BLaER1 (cell line): ENCODE measurements around the gene PAK3.

Experiments used
- H3K27ac ChIP-seq: shearing (Covaris generic); formaldehyde crosslinking; 2 replicates; pipeline ENCODE4 v1.8.1; 2022
- H3K27me3 ChIP-seq: shearing (Covaris generic); formaldehyde crosslinking; 2 replicates; pipeline ENCODE4 v1.8.1; 2022
- H3K36me3 ChIP-seq: shearing (Covaris generic); formaldehyde crosslinking; 2 replicates; pipeline ENCODE4 v1.8.1; 2022
- H3K4me1 ChIP-seq: shearing (Covaris generic); formaldehyde crosslinking; 2 replicates; pipeline ENCODE4 v1.8.1; 2022
- H3K4me2 ChIP-seq: shearing (Covaris generic); formaldehyde crosslinking; 2 replicates; pipeline ENCODE4 v1.8.1; 2022
- H3K4me3 ChIP-seq: shearing (Covaris generic); formaldehyde crosslinking; 2 replicates; pipeline ENCODE4 v1.8.1; 2022
- H3K9ac ChIP-seq: shearing (Covaris generic); formaldehyde crosslinking; 2 replicates; pipeline ENCODE4 v1.8.1; 2022
- H3K9me3 ChIP-seq: shearing (Covaris generic); formaldehyde crosslinking; 2 replicates; pipeline ENCODE4 v1.8.1; 2022
- H4K20me1 ChIP-seq: shearing (Covaris generic); formaldehyde crosslinking; 2 replicates; pipeline ENCODE4 v1.8.1; 2022
- Cebpa-rat ChIP-seq: shearing (Covaris generic); IDR thresholded peaks from 2 replicates; pipeline ENCODE4 v1.8.1; 2022

The PAK3 gene

DNA sequence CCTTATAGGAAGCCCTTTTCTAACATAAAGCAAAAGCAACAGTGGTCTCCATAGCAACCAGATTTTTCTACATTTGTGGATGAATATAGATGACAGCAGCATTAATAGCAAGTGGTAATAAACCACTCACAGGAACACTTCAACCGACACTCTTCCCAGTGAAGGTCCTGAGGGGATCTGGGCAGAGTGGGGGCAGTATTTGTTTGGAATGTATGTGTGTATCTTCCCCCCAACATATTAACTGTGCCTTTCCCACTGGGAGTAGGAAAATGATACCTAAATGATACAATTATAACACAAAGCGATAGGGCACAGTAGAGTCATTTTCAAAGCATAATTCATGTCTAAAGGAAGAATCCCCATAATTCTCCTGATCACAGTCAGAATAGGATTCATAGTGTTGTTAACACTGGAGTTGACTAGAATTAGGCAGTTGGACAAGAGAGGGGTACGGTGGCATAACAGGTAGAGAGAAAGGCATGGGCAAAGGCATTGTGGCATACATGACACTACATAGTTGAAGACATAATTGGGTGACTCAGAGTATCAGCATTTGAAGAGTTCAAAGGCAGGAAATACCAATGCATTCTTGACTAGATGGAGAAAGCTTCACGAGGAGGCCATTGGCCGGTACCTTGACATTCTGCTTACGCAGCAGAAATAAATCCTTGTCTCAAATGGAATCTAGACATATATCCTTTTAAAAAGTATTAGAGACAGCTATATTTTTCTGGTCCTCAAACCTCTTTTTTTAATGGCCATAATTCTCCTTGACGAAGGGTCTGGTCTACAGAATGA lies 159.1 kb downstream of the PAK3 start:
- Histone ChIP-seq H4K20me1 (no peaks in the 10 kb centered on the region; the same call in 1 of the 2 replicates), H3K4me3 (no peak overlapping the region), H3K36me3 (no peaks in the 10 kb centered on the region), H3K27me3 (peaks cover 87% of the 10 kb centered on the region), H3K9me3 (no peaks in the 10 kb centered on the region), H3K4me2 (no peak overlapping the region), H3K9ac (no peak overlapping the region), H3K4me1 (no peaks in the 10 kb centered on the region), H3K27ac (no peak overlapping the region)
- TF ChIP-seq Cebpa-rat: no peak

DNA sequence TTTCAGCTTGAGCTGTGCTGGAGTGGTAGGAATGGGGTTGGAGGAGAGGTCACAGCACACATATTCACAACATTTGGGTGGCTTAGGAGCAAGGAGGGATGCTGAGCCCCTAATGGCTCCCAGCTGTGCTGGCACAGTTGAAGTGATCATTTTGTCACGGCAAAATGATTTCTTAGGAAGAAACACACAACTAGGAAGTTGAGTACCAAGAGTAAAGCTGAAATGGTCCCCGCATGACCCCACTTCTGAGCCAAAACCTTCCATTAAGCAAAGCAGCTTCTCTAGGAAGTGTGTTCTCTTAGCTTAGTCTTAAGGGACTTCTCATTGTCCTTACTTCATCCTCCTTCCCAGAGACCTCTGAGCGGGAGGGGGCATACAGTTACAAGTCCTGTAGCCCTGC lies 161.7 kb downstream of the PAK3 start:
- H3K9me3 ChIP-seq: no peaks in the 10 kb centered on the region
- H3K4me3 ChIP-seq: no peak overlapping the region
- H4K20me1 ChIP-seq: no peaks in the 10 kb centered on the region; the same call in 1 of the 2 replicates
- H3K9ac ChIP-seq: no peak overlapping the region
- no peak overlapping the region for H3K4me2 ChIP-seq
- TF ChIP-seq Cebpa-rat: no peak
- peaks cover 87% of the 10 kb centered on the region for H3K27me3 ChIP-seq
- no peak overlapping the region for H3K27ac ChIP-seq
- H3K4me1 ChIP-seq: no peaks in the 10 kb centered on the region
- H3K36me3 ChIP-seq: no peaks in the 10 kb centered on the region

DNA sequence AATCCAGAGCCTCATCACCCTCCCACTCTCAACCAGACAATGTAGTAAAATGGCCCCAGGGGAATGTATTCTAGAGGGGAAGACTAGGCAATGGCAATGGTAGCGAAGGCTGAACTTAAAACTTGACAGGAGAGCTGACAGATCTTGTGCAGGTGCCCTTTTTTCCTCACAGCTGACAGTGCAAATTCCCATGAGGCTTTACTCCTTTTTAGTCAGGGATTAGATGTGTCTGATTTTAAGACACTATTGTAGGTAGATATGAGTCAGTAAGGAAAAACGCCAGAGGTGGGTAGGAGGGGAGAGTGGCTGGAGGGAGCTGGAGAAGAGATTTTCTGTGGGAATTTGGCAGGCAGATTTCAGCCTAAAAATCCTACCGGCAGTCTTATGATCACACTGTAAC lies 163.6 kb downstream of the PAK3 start:
- Histone ChIP-seq H3K4me3 (no peak overlapping the region), H3K9me3 (no peaks in the 10 kb centered on the region), H3K4me2 (no peak overlapping the region), H3K9ac (no peak overlapping the region), H4K20me1 (no peaks in the 10 kb centered on the region; the same call in 1 of the 2 replicates), H3K27me3 (peaks cover 88% of the 10 kb centered on the region), H3K27ac (no peak overlapping the region), H3K4me1 (no peaks in the 10 kb centered on the region), H3K36me3 (no peaks in the 10 kb centered on the region)
- no peak for TF ChIP-seq Cebpa-rat

- Histone ChIP-seq H3K4me1 (no peaks in the 10 kb centered on the region), H3K9me3 (no peaks in the 10 kb centered on the region), H3K27me3 (peaks cover 88% of the 10 kb centered on the region), H3K9ac (no peak overlapping the region), H3K4me3 (no peak overlapping the region), H3K27ac (no peak overlapping the region), H3K4me2 (no peak overlapping the region), H3K36me3 (no peaks in the 10 kb centered on the region), H4K20me1 (no peaks in the 10 kb centered on the region; the same call in 1 of the 2 replicates)
- TF ChIP-seq Cebpa-rat: no peak
Observed at GRCh38 chrX:111260451-111260850, 164.5 kb downstream of the PAK3 start.

GRCh38 chrX:111262086-111262485 lies 166.1 kb downstream of the PAK3 start:
- Histone ChIP-seq H3K9ac (no peak overlapping the region), H3K36me3 (no peaks in the 10 kb centered on the region), H3K4me3 (no peak overlapping the region), H3K27me3 (peaks cover 99% of the 10 kb centered on the region), H3K4me2 (no peak overlapping the region), H3K9me3 (no peaks in the 10 kb centered on the region), H3K4me1 (no peaks in the 10 kb centered on the region), H3K27ac (no peak overlapping the region), H4K20me1 (no peaks in the 10 kb centered on the region; the same call in 1 of the 2 replicates)
- TF ChIP-seq Cebpa-rat: no peak

DNA sequence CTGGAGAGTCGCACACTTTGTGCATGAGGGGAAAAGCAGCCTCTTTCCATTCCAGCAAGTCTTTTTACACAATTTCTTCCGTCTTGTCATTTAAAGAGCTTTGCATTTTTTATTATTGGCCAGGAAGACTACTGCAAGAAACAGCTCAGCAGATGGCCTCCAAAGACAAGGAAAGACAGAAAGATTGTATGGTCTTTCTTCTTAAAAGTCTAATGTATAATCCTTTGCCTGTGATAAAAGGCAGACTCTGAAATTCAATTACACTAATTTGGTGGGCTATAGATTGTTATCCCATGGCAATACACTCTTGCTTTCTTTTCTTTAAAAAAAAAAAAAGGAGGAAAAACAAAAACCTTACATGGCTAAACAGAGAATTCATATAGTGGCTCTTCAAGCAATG lies 168.4 kb downstream of the PAK3 start:
- Histone ChIP-seq H3K9ac (no peak overlapping the region), H3K4me1 (no peaks in the 10 kb centered on the region), H3K4me2 (no peak overlapping the region), H3K27ac (no peak overlapping the region), H3K9me3 (no peaks in the 10 kb centered on the region), H3K4me3 (no peak overlapping the region), H3K27me3 (peaks cover 99% of the 10 kb centered on the region), H4K20me1 (no peaks in the 10 kb centered on the region), H3K36me3 (no peaks in the 10 kb centered on the region)
- no peak for TF ChIP-seq Cebpa-rat

GRCh38 chrX:111265486-111265885 lies 169.5 kb downstream of the PAK3 start:
- Histone ChIP-seq H3K4me3 (no peak overlapping the region), H3K9ac (no peak overlapping the region), H3K27ac (no peak overlapping the region), H3K27me3 (peaks cover 99% of the 10 kb centered on the region), H3K9me3 (no peaks in the 10 kb centered on the region), H3K36me3 (no peaks in the 10 kb centered on the region), H3K4me1 (no peaks in the 10 kb centered on the region), H4K20me1 (peaks cover under 1% of the 10 kb centered on the region; the same call in 1 of the 2 replicates), H3K4me2 (no peak overlapping the region)
- no peak for TF ChIP-seq Cebpa-rat

- Histone ChIP-seq H3K27ac (no peak overlapping the region), H3K4me1 (no peaks in the 10 kb centered on the region), H3K4me3 (no peak overlapping the region), H3K4me2 (no peak overlapping the region), H3K36me3 (no peaks in the 10 kb centered on the region), H3K27me3 (peaks cover 99% of the 10 kb centered on the region), H3K9ac (no peak overlapping the region), H3K9me3 (no peaks in the 10 kb centered on the region), H4K20me1 (peaks cover 11% of the 10 kb centered on the region; the same call in 1 of the 2 replicates)
- TF ChIP-seq Cebpa-rat: no peak
Observed at GRCh38 chrX:111268506-111268905, 172.5 kb downstream of the PAK3 start.

DNA sequence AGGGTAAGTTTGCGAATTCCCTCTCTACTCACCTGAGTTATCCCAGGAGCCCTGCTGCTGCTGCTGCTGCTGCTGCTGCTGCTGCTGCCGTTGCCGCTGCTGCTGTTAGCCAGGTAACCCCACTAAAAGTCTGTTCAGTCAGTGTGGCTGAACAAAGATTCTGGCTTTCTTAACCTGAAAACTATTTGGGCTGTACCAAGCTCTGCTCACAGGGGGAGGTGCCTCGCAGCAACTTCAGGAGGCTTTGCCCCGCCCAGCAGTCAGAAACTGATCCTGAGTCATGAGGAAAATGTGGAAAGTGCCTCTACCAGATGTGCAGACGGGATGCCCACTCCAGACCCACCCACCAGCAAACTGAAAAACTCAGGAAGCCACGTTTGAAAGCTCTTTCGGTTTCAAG lies 174.3 kb downstream of the PAK3 start, which contains the start of gene CAPN6:
TSS of gene CAPN6 (minus strand) at position 145 of the 400 bp plus-strand sequence. CDS start 6,547 bp downstream, outside the sequence.
- no peaks in the 10 kb centered on the region for H3K4me1 ChIP-seq
- peaks cover 99% of the 10 kb centered on the region for H3K27me3 ChIP-seq
- H3K27ac ChIP-seq: no peak within 1 kb of the TSS
- peaks cover 11% of the 10 kb centered on the region; the same call in 1 of the 2 replicates for H4K20me1 ChIP-seq
- H3K9ac ChIP-seq: no peak within 1 kb of the TSS
- no peaks in the 10 kb centered on the region for H3K36me3 ChIP-seq
- no peak within 1 kb of the TSS for H3K4me3 ChIP-seq
- no peak within 1 kb of the TSS for H3K4me2 ChIP-seq
- no peaks in the 10 kb centered on the region for H3K9me3 ChIP-seq
- TF ChIP-seq Cebpa-rat: no peak
